Measurements from ENCODE around the gene NFKBIZ. TPM values are rescaled to one million over a fixed set of nuclear protein-coding genes. Genes with fewer than 3 reads are reported as not detected.

Gene NFKBIZ
- total and polyA plus RNA-seq, 4 donors: 4.8 to 78.8 (median 23.7) TPM

DNA sequence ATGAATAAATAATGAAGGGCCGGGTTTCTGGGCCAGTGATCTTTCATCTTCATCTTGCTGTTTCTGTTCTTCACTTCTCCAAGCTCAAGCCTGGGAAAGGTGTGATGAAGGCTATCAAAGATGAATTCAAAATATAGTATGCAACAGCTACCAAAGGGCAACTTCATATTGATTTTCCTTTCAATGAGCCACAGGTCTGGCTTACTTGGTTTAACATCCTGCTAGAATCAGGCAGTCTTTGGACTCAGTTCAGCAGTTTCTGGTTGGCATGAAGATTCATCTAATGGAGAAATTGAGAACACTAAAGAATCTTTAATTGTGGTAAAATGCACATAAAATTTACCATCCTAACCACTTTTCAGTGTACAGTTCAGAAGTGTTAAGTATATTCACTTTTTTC, 43.3 kb downstream of the NFKBIZ start:
- no peak overlapping the region for H3K9ac ChIP-seq (ENCODE audit: low read depth in 1 of 2, low read length in 2 of 2)
- no peaks in the 10 kb centered on the region for H3K36me3 ChIP-seq (ENCODE audit: control insufficient read depth in 4 of 4, insufficient read depth in 3 of 4, low read depth in 1 of 4, low read length in 3 of 4)
- no peak for DNase-seq (ENCODE audit: low spot score)
- H3K4me3 ChIP-seq (ENCODE audit: low read depth in 1 of 3, low read length in 3 of 3): no peak overlapping the region
- H3K4me1 ChIP-seq (ENCODE audit: control insufficient read depth in 4 of 4, insufficient read depth in 4 of 4, low read length in 3 of 4): peaks cover 0 to 2% (median 1%) of the 10 kb centered on the region in 4 donors
- H3K9me3 ChIP-seq (ENCODE audit: control insufficient read depth in 4 of 4, low read length in 3 of 4): no peaks in the 10 kb centered on the region
- H3K27me3 ChIP-seq (ENCODE audit: control insufficient read depth in 4 of 4, insufficient read depth in 4 of 4, low read length in 3 of 4): no peaks in the 10 kb centered on the region
- TF ChIP-seq RXRA (IDR thresholded peaks at IDR 0.05) (no peak), HNF4A (conservative IDR thresholded peaks at IDR 0.05) (peak; percentile 61 to 74), RAD21 (IDR thresholded peaks at IDR 0.05) (peak in 1 of 2 donors; percentile 23)
- TF ChIP-seq, protein P1, sequence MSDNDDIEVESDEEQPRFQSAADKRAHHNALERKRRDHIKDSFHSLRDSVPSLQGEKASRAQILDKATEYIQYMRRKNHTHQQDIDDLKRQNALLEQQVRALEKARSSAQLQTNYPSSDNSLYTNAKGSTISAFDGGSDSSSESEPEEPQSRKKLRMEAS (IDR thresholded peaks at IDR 0.05): no peak
- no peak overlapping the region for H3K27ac ChIP-seq (ENCODE audit: low read depth in 1 of 2, low read length in 2 of 2)
- 95% methylated on average over 1 of the region's 1 CpG for WGBS

DNA sequence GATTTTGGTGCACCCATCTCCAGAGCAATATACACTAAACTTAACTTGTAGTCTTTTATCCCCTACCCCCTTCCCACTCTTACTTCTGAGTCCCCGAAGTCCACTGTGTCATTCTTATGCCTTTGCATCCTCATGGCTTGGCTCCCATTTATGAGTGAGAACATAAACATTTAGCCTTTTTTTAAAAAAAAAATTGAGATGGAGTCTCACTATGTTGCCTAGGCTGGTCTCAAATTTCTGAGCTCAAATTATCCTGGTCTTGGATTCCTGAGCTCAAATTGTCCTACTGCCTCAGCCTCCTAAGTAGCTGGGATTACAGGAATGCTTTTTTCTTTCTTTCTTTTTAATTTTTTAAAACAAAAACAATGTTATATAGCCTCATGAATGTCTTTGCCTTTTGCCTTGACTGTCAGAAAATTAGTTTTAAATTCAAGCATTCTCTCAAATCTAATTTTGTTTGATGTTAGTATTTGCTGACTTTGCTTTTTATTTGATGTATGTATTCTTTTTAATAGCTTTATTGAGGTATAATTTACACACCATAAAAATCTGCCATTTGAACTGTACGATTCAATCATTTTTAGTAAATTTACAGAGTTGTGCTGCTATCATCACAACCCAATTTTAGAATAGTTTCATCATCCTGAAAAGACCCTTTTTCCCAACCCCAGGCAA, 46.9 kb downstream of the NFKBIZ start:
- peaks cover 0 to 2% (median 0%) of the 10 kb centered on the region in 4 donors for H3K4me1 ChIP-seq (ENCODE audit: control insufficient read depth in 4 of 4, insufficient read depth in 4 of 4, low read length in 3 of 4)
- DNase-seq (ENCODE audit: low spot score): no peak
- TF ChIP-seq, protein P1 (IDR thresholded peaks at IDR 0.05): no peak
- TF ChIP-seq GABPA (IDR thresholded peaks at IDR 0.05 in 1 of 2, conservative IDR thresholded peaks at IDR 0.05 in 1 of 2) (no peak), SP1 (IDR thresholded peaks at IDR 0.05) (no peak), FOXA2 (IDR thresholded peaks at IDR 0.05) (no peak), NR2F2 (IDR thresholded peaks at IDR 0.05) (no peak), HNF4G (IDR thresholded peaks at IDR 0.05) (no peak), EGR1 (IDR thresholded peaks at IDR 0.05; ENCODE audit: low read depth in 2 of 2) (no peak)
- TF ChIP-seq, protein P2, sequence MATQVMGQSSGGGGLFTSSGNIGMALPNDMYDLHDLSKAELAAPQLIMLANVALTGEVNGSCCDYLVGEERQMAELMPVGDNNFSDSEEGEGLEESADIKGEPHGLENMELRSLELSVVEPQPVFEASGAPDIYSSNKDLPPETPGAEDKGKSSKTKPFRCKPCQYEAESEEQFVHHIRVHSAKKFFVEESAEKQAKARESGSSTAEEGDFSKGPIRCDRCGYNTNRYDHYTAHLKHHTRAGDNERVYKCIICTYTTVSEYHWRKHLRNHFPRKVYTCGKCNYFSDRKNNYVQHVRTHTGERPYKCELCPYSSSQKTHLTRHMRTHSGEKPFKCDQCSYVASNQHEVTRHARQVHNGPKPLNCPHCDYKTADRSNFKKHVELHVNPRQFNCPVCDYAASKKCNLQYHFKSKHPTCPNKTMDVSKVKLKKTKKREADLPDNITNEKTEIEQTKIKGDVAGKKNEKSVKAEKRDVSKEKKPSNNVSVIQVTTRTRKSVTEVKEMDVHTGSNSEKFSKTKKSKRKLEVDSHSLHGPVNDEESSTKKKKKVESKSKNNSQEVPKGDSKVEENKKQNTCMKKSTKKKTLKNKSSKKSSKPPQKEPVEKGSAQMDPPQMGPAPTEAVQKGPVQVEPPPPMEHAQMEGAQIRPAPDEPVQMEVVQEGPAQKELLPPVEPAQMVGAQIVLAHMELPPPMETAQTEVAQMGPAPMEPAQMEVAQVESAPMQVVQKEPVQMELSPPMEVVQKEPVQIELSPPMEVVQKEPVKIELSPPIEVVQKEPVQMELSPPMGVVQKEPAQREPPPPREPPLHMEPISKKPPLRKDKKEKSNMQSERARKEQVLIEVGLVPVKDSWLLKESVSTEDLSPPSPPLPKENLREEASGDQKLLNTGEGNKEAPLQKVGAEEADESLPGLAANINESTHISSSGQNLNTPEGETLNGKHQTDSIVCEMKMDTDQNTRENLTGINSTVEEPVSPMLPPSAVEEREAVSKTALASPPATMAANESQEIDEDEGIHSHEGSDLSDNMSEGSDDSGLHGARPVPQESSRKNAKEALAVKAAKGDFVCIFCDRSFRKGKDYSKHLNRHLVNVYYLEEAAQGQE (IDR thresholded peaks at IDR 0.05): no peak
- TF ChIP-seq, protein P3, sequence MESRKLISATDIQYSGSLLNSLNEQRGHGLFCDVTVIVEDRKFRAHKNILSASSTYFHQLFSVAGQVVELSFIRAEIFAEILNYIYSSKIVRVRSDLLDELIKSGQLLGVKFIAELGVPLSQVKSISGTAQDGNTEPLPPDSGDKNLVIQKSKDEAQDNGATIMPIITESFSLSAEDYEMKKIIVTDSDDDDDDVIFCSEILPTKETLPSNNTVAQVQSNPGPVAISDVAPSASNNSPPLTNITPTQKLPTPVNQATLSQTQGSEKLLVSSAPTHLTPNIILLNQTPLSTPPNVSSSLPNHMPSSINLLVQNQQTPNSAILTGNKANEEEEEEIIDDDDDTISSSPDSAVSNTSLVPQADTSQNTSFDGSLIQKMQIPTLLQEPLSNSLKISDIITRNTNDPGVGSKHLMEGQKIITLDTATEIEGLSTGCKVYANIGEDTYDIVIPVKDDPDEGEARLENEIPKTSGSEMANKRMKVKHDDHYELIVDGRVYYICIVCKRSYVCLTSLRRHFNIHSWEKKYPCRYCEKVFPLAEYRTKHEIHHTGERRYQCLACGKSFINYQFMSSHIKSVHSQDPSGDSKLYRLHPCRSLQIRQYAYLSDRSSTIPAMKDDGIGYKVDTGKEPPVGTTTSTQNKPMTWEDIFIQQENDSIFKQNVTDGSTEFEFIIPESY (IDR thresholded peaks at IDR 0.05): no peak
- no peak overlapping the region for H3K27ac ChIP-seq (ENCODE audit: low read depth in 1 of 2, low read length in 2 of 2)
- H3K27me3 ChIP-seq (ENCODE audit: control insufficient read depth in 4 of 4, insufficient read depth in 4 of 4, low read length in 3 of 4): no peaks in the 10 kb centered on the region
- H3K4me3 ChIP-seq (ENCODE audit: low read depth in 1 of 3, low read length in 3 of 3): no peak overlapping the region
- H3K9me3 ChIP-seq (ENCODE audit: control insufficient read depth in 4 of 4, low read length in 3 of 4): no peaks in the 10 kb centered on the region
- no peaks in the 10 kb centered on the region for H3K36me3 ChIP-seq (ENCODE audit: control insufficient read depth in 4 of 4, insufficient read depth in 3 of 4, low read depth in 1 of 4, low read length in 3 of 4)
- H3K9ac ChIP-seq (ENCODE audit: low read depth in 1 of 2, low read length in 2 of 2): no peak overlapping the region
- WGBS: 91% methylated on average over 2 of the region's 2 CpGs

Measured in liver (tissue), 9 donors.